HCT116 (cell line): Measurements from ENCODE around the gene MSI2.

Experiments used
- CTCF ChIP-seq, 3 experiments: fragments of 200-600 bp in 1 of 3; sonication (generic) in 1 of 3; IDR thresholded peaks in 2 of 3; conservative IDR thresholded peaks in 1 of 3; 2 replicates each; pipeline ENCODE4 v1.5.1; 2012 to 2017; ENCODE audit warnings: low read depth in 2 of 3, low read length in 2 of 3, antibody characterized with exemption in 1 of 3, borderline replicate concordance in 1 of 3, control low read depth in 1 of 3, mild to moderate bottlenecking in 1 of 3, mixed read lengths in 1 of 3, mixed run types in 1 of 3, moderate library complexity in 1 of 3; ENCODE audit not compliant: insufficient read depth in 1 of 3
- EZH2 ChIP-seq: fragments of 200-600 bp; sonication (generic); IDR thresholded peaks from 2 replicates; pipeline ENCODE4 v1.6.1; 2017; ENCODE audit warnings: antibody characterized with exemption, mixed run types
- EZH2phosphoT487 ChIP-seq: fragments of 200-600 bp; IDR thresholded peaks from 2 replicates; pipeline ENCODE4 v1.6.1; 2018; ENCODE audit warnings: antibody characterized with exemption, borderline replicate concordance
- POLR2A ChIP-seq: IDR thresholded peaks from 2 replicates; pipeline ENCODE4 v1.7.0; 2011; ENCODE audit warnings: borderline replicate concordance; ENCODE audit not compliant: insufficient read depth, insufficient read length; ENCODE audit errors: extremely low read depth
- POLR2AphosphoS5 ChIP-seq: IDR thresholded peaks from 2 replicates; pipeline ENCODE4 v1.6.1; 2011; ENCODE audit warnings: mild to moderate bottlenecking, low read depth, low read length, moderate library complexity
- RAD21 ChIP-seq: IDR thresholded peaks from 2 replicates; pipeline ENCODE4 v1.6.1; 2012; ENCODE audit warnings: low read depth, mild to moderate bottlenecking
- SIN3A ChIP-seq: IDR thresholded peaks from 2 replicates; pipeline ENCODE4 v1.6.1; 2012; ENCODE audit warnings: low read depth
- SP1 ChIP-seq: IDR thresholded peaks from 2 replicates; pipeline ENCODE4 v1.6.1; 2012; ENCODE audit warnings: low read depth
- SRF ChIP-seq: IDR thresholded peaks from 2 replicates; pipeline ENCODE4 v1.6.1; 2012; ENCODE audit warnings: low read depth
- TCF7L2 ChIP-seq: IDR thresholded peaks from 2 replicates; pipeline ENCODE4 v1.7.0; 2011; ENCODE audit warnings: borderline replicate concordance, inconsistent platforms; ENCODE audit not compliant: insufficient read depth, insufficient read length; ENCODE audit errors: extremely low read depth
- ZBTB33 ChIP-seq: IDR thresholded peaks from 2 replicates; pipeline ENCODE4 v1.6.1; 2011; ENCODE audit warnings: mild to moderate bottlenecking, low read length, moderate library complexity; ENCODE audit not compliant: insufficient replicate concordance; ENCODE audit errors: extremely low read depth
- TF ChIP-seq, protein P1 (sequence below): IDR thresholded peaks from 2 replicates; pipeline ENCODE4 v1.6.1; 2012; ENCODE audit warnings: low read depth
- TF ChIP-seq, protein P2 (sequence below): IDR thresholded peaks from 2 replicates; pipeline ENCODE4 v1.6.1; 2012

- TF ChIP-seq SIN3A: no peak
- no peak for TF ChIP-seq POLR2A
- TF ChIP-seq, protein P1, sequence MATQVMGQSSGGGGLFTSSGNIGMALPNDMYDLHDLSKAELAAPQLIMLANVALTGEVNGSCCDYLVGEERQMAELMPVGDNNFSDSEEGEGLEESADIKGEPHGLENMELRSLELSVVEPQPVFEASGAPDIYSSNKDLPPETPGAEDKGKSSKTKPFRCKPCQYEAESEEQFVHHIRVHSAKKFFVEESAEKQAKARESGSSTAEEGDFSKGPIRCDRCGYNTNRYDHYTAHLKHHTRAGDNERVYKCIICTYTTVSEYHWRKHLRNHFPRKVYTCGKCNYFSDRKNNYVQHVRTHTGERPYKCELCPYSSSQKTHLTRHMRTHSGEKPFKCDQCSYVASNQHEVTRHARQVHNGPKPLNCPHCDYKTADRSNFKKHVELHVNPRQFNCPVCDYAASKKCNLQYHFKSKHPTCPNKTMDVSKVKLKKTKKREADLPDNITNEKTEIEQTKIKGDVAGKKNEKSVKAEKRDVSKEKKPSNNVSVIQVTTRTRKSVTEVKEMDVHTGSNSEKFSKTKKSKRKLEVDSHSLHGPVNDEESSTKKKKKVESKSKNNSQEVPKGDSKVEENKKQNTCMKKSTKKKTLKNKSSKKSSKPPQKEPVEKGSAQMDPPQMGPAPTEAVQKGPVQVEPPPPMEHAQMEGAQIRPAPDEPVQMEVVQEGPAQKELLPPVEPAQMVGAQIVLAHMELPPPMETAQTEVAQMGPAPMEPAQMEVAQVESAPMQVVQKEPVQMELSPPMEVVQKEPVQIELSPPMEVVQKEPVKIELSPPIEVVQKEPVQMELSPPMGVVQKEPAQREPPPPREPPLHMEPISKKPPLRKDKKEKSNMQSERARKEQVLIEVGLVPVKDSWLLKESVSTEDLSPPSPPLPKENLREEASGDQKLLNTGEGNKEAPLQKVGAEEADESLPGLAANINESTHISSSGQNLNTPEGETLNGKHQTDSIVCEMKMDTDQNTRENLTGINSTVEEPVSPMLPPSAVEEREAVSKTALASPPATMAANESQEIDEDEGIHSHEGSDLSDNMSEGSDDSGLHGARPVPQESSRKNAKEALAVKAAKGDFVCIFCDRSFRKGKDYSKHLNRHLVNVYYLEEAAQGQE: no peak
- TF ChIP-seq SRF: no peak
- TF ChIP-seq EZH2phosphoT487: no peak
- TF ChIP-seq, protein P2, sequence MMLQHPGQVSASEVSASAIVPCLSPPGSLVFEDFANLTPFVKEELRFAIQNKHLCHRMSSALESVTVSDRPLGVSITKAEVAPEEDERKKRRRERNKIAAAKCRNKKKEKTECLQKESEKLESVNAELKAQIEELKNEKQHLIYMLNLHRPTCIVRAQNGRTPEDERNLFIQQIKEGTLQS: no peak
- TF ChIP-seq POLR2AphosphoS5: no peak
- no peak for TF ChIP-seq CTCF (IDR thresholded peaks at IDR 0.05 in 2 of 3, conservative IDR thresholded peaks at IDR 0.05 in 1 of 3; ENCODE audit: borderline replicate concordance in 1 of 3, insufficient read depth in 1 of 3, low read depth in 2 of 3, low read length in 2 of 3)
- no peak for TF ChIP-seq ZBTB33
- TF ChIP-seq RAD21: no peak
- TF ChIP-seq EZH2: no peak
- TF ChIP-seq SP1: no peak
- TF ChIP-seq TCF7L2: no peak
Observed at GRCh38 chr17:57493171-57493570, 236.8 kb downstream of the MSI2 start.
